ENCODE measurements around the gene MAML3.

GRCh38 chr4:140183270-140183669 lies 29.3 kb upstream of the MAML3 start:
- TF ChIP-seq EZH2phosphoT487 (IDR thresholded peaks at IDR 0.05; ENCODE audit: borderline replicate concordance, low read length) (no peak), CTCF (IDR thresholded peaks at IDR 0.05; ENCODE audit: low read depth, low read length, poor library complexity, severe bottlenecking) (no peak)

All from DOHH2 (cell line).